ENCODE data around the gene SCGB3A2.

SCGB3A2 gene, protein sequence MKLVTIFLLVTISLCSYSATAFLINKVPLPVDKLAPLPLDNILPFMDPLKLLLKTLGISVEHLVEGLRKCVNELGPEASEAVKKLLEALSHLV

DNA sequence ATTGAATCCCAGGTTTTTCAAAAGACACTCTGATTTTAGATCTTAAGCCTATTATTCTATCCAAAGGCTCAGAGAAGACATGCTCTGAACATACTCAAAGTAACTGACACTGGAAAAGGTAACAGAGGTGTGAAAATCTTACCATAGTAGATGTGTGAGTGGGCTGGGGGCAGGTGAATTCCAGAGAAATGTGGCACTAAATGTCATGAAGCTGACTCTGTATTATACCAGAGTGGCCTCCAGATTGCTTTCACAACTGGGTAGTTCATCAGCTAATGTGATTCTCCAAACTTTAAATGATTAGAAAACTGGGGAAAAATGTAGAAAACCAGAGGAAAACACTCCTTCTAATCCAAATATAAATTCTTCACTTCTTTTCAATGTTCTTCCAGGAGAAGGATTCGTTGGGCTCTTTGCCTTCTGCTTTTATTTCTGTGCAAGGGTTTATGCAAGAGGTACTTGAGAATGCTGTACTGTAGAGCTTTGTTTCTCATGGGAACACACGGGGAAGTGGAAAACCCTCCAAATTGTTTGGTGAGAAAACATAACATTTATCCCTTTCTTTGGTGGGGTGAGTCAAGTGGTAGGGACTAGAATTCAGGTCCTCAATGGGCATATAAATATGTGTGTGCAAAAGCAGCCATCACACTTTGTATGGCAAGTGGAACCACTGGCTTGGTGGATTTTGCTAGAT, at the start of gene SCGB3A2:
Gene SCGB3A2, plus strand, starts transcription at position 646 of the 694 bp plus-strand sequence. CDS start 93 bp downstream, outside the sequence.
- DNase-seq (ENCODE audit: low read depth): no peak

DNA sequence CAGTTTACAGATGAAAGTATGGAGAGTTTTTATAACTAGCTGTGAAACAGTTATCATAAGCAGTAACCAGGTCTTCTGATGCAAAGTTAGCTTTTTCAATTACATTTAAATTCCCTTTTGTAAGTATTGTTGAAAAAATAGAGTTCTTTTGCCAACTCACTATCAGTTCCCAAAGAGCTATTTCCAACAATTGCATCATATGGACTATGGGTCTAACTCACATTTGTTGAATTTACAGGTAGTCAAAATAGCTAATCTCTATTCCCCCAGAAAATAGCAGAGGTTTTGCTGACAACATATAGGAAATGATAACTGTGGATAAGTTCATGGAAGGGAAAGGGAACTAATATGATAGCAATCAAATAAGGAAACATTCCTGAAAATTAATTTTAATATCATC, 48.5 kb upstream of the SCGB3A2 start:
- no peak for DNase-seq (ENCODE audit: low read depth)

DNA sequence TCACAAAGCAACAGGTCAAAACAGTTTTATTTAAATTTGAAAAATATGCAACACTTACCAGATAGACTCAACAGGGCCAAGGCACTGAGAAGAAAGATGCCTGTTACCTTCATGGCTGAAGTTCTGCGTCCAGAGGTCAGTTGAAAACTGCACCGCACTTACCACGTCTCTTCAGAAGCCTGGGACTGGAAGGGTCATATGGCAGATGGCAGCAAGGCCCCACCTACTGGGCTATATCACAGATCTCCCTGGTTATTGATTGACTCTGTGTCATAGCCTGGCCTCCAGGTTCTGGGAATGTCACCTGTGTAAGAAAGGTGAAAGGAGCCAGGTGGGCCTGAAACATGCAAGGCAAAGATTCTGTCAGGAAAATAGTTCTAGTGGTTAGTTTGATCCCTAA, 47.0 kb upstream of the SCGB3A2 start, which contains the start of gene SPINK1:
Gene SPINK1, minus strand, starts transcription at position 207 of the 400 bp plus-strand sequence. Its CDS starts 94 bp downstream, at position 113.
- no peak for DNase-seq (ENCODE audit: low read depth)

DNA sequence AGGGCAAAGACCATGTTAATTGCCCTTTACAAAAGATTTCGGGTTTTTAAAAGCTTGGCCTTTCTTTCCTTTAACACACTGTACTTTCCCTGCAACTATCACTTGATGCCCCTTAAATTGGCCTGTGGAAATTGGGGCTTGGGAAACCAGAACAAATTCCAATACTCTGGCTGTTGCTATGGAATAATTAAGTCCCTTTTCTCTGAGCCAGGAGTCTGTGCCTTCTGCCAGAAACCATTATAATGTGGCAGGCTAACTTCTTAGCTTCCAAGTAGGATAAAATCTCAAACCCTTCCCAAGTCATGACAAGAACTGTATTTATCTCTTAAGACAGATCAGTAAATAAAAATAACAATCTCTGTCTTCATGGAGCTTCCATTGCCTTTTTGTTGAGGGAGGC, 46.0 kb upstream of the SCGB3A2 start:
- DNase-seq (ENCODE audit: low read depth): no peak

DNA sequence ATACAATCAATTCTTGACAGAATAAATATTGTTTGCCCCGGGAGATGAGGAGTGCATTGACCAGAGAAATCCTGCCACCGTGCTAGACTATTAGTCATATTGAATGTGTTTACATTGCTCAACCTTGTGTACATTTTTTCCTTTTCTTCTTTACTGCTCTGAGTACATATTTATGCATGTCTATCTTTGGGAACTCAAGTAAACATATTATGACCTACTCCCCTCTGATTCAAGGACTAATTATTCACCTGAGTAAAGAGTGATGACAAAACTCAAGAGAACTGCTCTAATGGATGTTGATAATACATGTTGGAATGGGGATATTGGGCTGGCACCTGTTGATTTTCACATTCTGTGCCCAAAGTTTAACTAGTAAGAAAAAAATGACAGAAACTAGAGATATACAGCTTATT, 43.1 kb upstream of the SCGB3A2 start:
- DNase-seq (ENCODE audit: low read depth): peak; percentile 8

DNA sequence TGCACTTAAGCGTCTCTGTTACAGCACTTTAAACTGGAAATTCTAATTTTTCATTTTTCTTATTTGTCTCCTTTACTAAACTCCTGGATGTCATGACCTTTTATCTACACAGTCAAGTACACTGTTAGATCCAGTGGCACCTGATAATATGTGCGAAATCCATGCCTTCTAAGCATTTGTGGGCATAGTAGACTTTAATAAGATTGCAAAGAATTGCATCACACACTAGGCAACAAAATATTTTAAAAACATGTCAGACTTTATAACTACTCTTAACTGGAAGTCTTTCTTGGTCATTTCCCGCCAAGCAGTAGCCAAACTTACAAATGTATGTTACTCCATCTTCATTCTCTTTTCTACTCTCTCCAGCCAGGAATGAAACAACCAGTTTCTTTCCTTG, 42.1 kb upstream of the SCGB3A2 start:
- no peak for DNase-seq (ENCODE audit: low read depth)

DNA sequence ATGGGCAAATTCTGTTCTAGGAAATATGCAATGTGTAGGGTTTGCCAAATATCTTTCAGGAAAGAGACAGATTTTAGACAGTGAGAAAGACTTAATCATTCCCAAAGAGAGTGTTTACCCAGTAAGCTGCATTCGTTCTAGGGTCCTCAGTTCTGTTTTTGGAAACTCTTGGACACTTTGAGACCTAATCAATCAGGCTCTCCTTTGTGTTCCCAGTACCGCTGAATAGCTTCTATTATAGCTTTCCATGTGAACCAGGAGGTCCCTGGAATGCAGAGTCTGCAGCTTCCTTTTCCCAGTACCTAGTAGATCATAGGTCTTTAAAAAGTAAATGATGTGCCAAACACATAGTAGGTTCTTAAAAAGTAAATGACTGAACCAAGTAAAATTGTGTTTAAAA, 35.6 kb upstream of the SCGB3A2 start:
- DNase-seq (ENCODE audit: low read depth): no peak

DNA sequence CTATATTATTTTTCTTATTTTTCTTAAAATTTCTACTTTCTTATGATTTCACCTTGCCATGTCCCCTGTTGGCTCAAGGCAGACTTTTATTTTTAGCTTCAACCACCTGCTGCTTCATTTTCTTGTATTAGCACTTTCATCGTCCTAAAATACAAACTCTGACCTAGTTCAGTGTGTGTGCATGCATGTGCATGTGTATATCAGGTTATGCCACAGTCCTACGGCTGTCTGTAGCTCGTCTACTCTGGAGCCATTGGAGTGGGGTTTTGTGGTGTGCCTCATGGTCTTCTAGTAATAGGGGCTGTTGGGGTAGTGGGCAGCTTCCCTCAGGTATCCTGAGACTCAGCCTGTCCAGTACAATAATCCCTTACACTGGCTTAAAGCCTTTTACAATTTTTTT, 33.7 kb upstream of the SCGB3A2 start:
- no peak for DNase-seq (ENCODE audit: low read depth)

DNA sequence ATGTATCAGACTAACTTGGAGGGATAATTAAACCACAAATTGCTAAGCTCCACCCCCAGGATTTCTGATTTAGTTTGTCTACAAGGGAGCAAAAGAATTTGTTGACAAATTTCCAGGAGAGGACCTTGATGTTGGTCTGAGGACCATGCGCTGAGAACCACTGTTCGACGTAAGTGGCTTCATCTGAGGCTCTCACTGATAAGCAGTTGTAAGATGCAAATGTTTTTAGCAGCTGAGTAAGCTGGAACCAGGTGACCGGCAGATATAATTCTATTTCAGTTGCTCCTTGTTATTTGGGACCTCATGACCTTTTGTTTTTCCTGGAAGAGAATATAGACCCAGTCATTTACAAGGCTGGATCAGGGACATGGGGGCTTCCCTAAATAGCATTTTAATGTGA, 32.9 kb upstream of the SCGB3A2 start:
- DNase-seq (ENCODE audit: low read depth): no peak

DNA sequence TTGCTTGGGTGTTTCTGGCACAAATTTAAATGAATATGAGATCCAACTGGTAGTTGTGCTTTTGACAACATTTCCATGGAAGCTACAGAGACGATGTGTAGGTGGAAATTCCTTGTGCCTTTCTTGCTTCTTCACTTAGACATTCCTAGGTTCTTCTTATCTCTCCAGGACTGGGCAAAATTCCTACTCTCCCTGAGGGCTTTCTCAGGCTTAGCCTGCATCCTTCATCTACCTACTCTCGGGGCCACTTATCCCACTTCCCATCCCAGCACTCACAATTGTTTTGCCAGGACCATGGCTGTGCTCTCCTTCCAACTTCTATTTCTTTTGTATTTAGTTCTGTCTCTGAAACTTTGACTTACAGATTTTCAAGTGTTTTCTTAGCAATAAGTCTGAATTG, 29.3 kb upstream of the SCGB3A2 start:
- DNase-seq (ENCODE audit: low read depth): no peak

DNA sequence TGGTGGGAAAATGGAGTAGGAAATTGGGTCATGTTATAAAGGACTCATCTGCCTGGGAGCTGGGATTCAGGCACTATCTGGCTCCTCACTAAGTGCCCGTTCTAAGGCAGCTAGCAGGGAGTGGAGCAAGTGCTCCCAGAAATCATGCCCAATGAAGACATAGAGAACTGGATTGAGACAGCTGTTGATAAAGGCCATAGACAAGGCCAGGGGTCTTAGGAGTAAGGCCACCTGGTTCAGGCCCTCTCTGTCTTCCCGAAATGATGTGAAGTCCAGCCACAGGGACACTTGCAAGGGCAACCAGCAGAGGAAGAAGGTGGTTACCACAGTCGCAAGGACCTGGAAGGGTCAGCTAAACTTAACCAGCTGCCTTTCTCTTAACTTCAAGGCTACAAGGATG, 26.9 kb upstream of the SCGB3A2 start:
- DNase-seq (ENCODE audit: low read depth): no peak

DNA sequence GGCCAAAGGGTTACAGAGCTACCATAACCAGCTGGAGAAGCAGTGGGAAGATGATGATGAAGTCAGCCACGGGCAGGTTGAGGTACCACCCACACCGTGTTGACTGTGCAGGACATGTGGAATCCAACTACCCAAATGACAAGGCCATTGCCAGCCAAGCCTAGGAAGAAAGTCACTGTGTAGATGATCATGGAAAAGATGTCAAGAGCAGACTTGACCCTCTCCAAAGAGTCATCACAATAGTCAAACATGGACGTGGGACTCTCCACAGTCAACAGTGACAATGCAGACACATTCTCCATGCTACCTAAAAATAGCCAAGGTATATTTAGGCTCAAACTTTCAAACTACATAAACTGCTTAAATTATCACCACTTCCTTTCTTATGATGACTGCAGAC, 26.1 kb upstream of the SCGB3A2 start:
- DNase-seq (ENCODE audit: low read depth): no peak

DNA sequence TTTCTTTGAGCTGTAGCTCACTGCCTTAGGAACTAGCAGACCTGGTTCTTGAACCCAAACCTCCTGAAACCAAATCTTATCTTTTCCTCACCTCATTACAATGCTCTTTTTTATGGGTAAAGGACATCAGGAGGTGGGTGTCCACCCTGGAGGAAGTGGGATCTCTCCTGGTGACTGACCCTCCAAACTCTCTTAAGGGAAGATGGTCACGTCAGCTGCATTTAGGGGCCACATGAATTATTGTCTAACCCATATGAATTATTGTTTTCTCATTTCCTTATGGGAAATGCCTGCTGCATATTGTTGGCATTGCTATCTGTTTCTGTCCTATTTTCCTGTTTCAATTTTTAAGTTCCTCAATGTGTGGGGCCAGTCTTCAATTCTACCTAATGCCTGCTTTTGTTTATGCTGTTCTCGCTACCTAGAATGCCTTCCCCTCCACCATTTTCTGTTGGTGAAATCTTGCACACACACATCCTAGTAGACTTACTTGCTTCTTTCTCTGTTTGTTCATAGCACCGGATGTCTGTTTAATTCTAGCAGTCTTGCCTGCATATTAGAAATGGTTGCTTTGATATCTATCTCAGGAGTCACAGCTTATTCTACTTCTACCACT, 25.0 kb upstream of the SCGB3A2 start:
- no peak for DNase-seq (ENCODE audit: low read depth)

DNA sequence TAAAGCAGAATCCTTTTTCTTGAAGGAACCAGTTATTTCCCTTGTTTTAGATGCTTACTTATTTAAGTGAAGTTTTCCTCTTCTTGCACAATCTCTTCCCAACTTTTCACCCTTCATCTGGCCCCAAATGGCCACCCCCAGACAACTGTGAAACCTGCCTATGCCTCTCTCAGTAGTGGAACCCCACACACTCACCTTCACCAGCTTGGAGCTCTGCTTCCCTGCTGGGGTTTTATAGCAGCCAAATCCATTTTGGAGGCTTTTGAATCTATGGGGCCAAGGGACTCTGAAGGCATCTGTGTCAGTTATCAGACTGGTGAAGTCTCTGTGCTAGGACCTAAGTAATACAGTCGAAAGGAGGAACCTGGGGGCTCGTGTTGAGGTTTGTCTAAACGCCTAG, 24.2 kb upstream of the SCGB3A2 start:
- DNase-seq (ENCODE audit: low read depth): no peak

DNA sequence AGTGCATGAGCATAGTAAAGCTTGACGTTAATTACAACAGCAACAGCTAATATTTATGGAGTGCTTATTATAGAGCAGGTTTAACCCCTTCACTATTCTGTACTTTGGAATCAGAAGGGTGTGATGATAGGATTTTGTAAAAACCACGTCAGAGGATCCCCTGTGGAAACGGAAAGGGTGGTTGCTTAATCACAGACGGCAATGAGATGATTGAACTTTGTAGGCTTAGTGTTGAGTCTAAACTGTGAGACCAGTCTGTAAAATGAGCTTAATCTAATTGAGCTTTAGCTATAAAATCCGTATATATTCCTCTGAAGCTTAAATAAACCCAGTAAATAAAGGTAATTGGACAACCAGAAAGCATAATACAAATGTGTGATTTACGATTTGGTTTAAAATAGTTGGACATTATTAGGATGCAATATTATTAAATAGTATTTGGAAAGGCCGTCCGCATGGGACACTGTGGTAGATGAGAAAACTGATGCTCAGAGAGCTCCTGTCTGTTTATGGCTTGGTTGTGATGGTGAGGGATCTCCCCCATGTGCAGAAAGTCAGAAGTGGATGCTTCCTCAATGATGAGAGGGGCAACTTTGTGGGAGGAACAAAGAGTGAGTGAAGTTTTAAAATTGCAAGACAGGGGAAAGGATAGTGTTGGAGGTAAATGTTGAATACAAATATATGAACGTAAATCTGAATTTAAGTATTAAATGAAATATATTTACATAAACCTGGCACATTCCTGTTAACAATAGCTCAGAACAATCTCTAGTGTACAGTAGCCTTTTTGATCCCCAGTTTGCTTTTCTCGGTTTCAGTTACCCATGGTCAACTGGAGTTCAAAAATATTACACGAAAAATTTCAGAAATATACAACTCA, 23.4 kb upstream of the SCGB3A2 start:
- no peak for DNase-seq (ENCODE audit: low read depth)

DNA sequence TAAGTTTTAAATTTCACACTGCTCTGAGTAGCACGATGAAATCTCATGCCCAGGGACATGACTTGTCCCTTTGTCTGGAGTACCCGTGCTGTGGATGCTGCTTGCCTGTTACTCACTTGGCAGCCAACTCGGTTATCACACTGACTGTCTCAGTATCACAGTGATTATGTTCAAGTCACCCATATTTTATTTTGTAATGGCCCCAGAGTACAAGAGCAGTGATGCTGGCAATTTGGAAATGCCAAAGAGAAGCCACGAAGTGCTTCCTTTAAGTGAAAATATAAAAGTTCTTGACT, 22.8 kb upstream of the SCGB3A2 start:
- no peak for DNase-seq (ENCODE audit: low read depth)

DNA sequence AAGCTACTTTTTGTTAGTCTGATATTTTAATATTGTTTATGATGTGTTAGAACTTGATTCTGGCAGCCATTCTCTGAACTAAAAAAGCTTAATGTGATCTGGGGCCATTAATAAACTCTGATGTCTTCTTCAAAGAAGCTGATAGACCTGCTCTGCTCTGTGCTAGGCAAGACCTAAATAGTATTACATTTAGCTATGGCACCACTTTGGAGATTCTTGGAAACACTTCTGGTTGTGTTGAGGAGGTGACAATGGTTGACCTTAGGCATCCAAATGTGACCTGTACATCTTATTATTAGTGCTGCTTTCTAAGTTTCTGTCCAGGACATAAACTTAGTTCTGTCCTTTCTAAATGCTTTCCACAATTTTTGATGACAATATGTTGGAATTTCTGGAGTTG, 21.7 kb upstream of the SCGB3A2 start:
- no peak for DNase-seq (ENCODE audit: low read depth)

DNA sequence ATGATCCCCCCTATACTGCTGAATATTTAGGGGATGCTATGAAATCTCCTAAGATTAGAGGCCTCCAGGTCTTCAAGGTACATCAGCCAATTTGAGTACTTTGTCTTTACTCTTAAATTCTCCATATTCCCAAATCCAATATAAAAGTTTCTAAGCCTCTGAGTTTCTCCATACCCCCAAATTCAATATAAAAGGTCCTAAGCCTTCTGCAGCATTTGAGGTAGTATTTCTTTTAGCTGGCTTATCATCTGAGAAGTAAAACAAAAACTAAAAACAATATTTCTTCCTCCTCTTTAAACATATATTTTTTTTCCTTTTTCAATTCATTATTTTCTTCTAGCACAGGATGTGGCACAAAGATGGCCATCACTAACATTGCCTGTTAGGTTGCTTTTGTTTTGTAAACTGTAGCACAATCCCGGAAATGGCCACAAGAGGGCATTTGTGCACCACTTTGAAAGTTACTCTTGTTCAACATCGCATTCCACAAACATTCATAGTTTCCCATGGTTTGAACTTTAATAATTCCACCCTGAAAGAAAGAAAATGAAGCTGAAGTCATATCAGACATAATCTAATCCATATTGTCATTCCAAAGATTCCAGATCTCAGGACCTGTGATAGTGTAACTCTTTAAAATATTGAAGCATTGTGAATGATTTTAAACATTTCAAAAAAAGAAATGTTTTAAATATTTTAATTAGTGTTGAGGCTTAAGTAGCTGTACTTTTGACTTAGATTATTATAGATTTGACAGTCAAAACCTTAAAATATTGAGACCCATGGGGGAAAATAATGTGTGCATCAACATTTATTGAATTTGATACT, 21.0 kb upstream of the SCGB3A2 start:
- peak; percentile 31 for DNase-seq (ENCODE audit: low read depth)

DNA sequence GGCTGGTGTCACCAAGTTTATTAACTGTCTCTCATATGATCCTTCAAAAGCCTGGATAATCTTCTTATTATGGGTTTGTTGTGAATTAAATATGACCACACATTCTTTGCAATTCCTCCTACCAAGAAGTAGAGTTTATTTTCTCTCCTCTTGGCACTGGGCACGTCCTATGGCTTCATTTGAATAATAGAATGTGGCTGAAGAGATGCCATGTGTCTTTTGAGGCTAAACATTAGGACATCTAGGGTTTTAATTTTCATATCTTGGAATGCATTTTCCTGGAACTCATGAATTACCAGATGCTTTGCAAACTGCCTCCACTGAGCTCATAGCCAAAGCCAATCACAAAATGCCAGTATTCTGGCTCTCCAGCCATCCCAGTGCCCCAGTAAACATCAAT, 19.9 kb upstream of the SCGB3A2 start:
- DNase-seq (ENCODE audit: low read depth): no peak

DNA sequence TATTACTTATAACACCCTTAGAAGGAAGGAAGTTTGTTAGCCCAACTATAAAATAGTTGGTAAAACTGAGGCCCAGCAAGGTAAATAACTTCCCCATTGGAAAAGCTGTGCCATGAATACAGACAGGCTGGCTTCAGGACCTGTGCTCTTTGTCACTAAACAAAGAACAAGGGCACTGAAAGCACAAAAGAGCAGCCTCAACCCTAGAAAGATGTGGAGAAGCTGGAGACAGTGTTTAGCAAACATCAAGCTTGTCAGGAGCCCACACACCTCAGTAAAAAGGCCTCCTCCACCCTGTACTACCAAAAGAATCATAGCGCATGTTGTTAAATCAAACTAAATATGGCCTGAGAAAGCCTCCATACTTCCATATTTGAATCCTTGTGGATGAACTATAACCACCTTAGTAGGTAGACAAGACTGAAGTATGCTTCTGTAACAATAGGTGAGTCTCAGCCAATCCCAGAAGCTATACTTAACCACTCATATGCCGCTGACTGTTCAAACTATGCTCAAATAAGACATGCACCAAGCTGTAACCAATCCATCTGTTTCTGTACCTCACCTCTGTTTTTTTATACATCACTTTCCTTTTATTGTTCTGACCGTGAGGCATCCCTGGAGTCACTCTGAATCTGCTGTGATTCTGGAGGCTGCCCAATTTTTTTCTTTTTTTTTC, 18.4 kb upstream of the SCGB3A2 start:
- DNase-seq (ENCODE audit: low read depth): no peak

DNA sequence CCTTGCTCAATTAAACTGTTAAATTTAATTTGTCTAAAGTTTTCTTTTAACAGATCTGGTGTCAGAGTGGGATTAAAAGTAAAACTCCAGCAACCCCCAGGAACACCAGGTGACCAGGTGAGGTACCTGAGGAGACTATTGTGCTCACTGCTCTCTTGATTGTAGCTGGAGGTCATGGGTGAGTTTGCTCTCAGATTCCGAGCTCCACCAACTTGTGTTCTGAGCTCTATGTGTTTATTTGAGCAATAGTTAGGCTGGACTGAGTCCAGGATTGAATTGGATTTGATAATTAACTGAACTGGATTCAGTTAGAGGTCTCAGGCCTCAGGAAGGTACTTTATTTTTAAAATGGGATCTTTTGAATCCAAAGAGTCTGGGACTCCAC, 17.9 kb upstream of the SCGB3A2 start:
- no peak for DNase-seq (ENCODE audit: low read depth)

All from non-pigmented ciliary epithelial cell (primary cell).